K562 (cell line): ENCODE measurements around the gene CA7. TPM values are rescaled to one million over a fixed set of nuclear protein-coding genes. Genes with fewer than 3 reads are reported as not detected.

Source experiments
- CEBPB ChIP-seq: fragments of 450-650 bp; IDR thresholded peaks from 2 replicates; pipeline ENCODE4 v1.6.1; 2016; ENCODE audit warnings: missing genetic modification characterization, missing compliant biosample characterization
- ERF ChIP-seq: fragments of 450-650 bp; formaldehyde crosslinking; IDR thresholded peaks from 2 replicates; pipeline ENCODE4 v1.4.0; 2020; ENCODE audit warnings: mild to moderate bottlenecking, mixed read lengths
- FOXJ3 ChIP-seq: sonication (generic); formaldehyde crosslinking; IDR thresholded peaks from 2 replicates; pipeline ENCODE4 v1.4.0; 2020; ENCODE audit warnings: mild to moderate bottlenecking, missing genetic modification reagents
- GABPA ChIP-seq: fragments of 200-800 bp; sonication (Bioruptor generic); conservative IDR thresholded peaks from 2 replicates; pipeline ENCODE4 v1.6.1; 2016; ENCODE audit warnings: low read depth, missing genetic modification characterization, missing compliant biosample characterization
- MGA ChIP-seq: fragments of 450-650 bp; IDR thresholded peaks from 2 replicates; pipeline ENCODE4 v1.6.1; 2016; ENCODE audit warnings: mild to moderate bottlenecking, moderate library complexity
- NCOA6 ChIP-seq: fragments of 450-650 bp; IDR thresholded peaks from 2 replicates; pipeline ENCODE4 v1.6.1; 2017; ENCODE audit warnings: mild to moderate bottlenecking
- SAFB ChIP-seq: fragments of 200-400 bp; formaldehyde crosslinking; IDR thresholded peaks from 2 replicates; pipeline ENCODE4 v1.6.1; 2017; ENCODE audit warnings: low read depth, low read length, borderline replicate concordance
- SAP30 ChIP-seq: fragments of 200-600 bp; sonication (generic); IDR thresholded peaks from 2 replicates; pipeline ENCODE4 v1.6.1; 2012; ENCODE audit warnings: borderline replicate concordance, low read depth, mild to moderate bottlenecking, moderate library complexity, low read length, control low read depth, inconsistent platforms; ENCODE audit not compliant: insufficient read depth, poor library complexity, severe bottlenecking
- SNAPC5 ChIP-seq: fragments of 250-450 bp; sonication (Bioruptor Pico); IDR thresholded peaks from 2 replicates; pipeline ENCODE4 v1.8.0; 2021; ENCODE audit warnings: moderate library complexity, mild to moderate bottlenecking, inconsistent platforms
- SPI1 ChIP-seq: IDR thresholded peaks from 2 replicates; pipeline ENCODE4 v1.6.1; 2011; ENCODE audit warnings: low read depth, low read length, control low read depth, borderline replicate concordance
- USF1 ChIP-seq: sonication (generic); formaldehyde crosslinking; IDR thresholded peaks from 2 replicates; pipeline ENCODE4 v1.9.0; 2022; ENCODE audit warnings: mild to moderate bottlenecking, missing genetic modification reagents
- ZNF165 ChIP-seq: fragments of 250-450 bp; sonication (Bioruptor Pico); IDR thresholded peaks from 2 replicates; pipeline ENCODE4 v1.4.0; 2020; ENCODE audit warnings: borderline replicate concordance
- ZNF644 ChIP-seq: fragments of 200-800 bp; sonication (Bioruptor generic); IDR thresholded peaks from 2 replicates; pipeline ENCODE4 v1.6.1; 2016; ENCODE audit warnings: low read depth, missing genetic modification characterization, missing compliant biosample characterization
- polyA plus RNA-seq, 8 experiments: library from polyadenylated mRNA; depleted of rRNA in 4 of 8; stranded (reverse) in 5 of 8; unstranded in 3 of 8; fragments of >200 nt; fragmentation: Nextera tagmentation in 2 of 8; fragmentation: Illumina TruSeq in 1 of 8; extraction: Ambion mirVana in 2 of 8; extraction: Trizol in 1 of 8; gene quantifications; 2 replicates each; pipeline versions ENCODE4 v1.2.1 to v1.2.3, GENCODE V29; 2011 to 2014; ENCODE audit warnings: inconsistent platforms in 1 of 8, missing spikeins in 1 of 8
- total RNA-seq, 7 experiments: library from RNA; depleted of rRNA in 6 of 7; stranded (reverse); fragments of >200 nt in 6 of 7; fragmentation: Illumina TruSeq in 2 of 7; extraction: Trizol in 2 of 7; gene quantifications; 2 replicates each; pipeline versions ENCODE4 v1.2.1 to v1.2.3, GENCODE V29; 2011 to 2021; ENCODE audit warnings: low replicate concordance in 1 of 7

CA7 gene
- total and polyA plus RNA-seq, 9 of the 15 experiments (the other 6 are each of a cell fraction or from before 2014, with no cell fraction given): 0.03 to 0.07 (median 0.05) TPM; not detected in 5

- TF ChIP-seq ZNF165 (CRISPR knock-in tag) (0 out of 2 replicates have a peak, but pooled peaks have one; percentile 79), GABPA (tag) (peak; percentile 56; the same call in 1 of the 2 replicates), MGA (peak; percentile 73), NCOA6 (peak; percentile 82), ERF (CRISPR knock-in tag) (0 out of 2 replicates have a peak, but pooled peaks have one; percentile 61), FOXJ3 (no peak), SAP30 (peak; percentile 82), CEBPB (peak; percentile 84), ZNF644 (tag) (no peak), SNAPC5 (no peak), USF1 (CRISPR knock-in tag) (peak; percentile 59), SPI1 (0 out of 2 replicates have a peak, but pooled peaks have one; percentile 4), SAFB (peak; percentile 72)
These were observed 36.2 kb downstream of the CA7 start, which contains the start of gene PDP2 (continued) for GRCh38 chr16:66880288-66881013.
